Astrocyte (in vitro differentiated cells and primary cell): ENCODE results near the gene LRRK2.

Experiments used
- CTCF ChIP-seq: IDR thresholded peaks from 2 replicates; pipeline ENCODE4 v1.5.1; 2011; ENCODE audit warnings: low read depth, mild to moderate bottlenecking, inconsistent platforms, low read length, moderate library complexity; ENCODE audit not compliant: insufficient read depth
- EZH2 ChIP-seq: IDR thresholded peaks from 2 replicates; pipeline ENCODE4 v1.6.1; 2012; ENCODE audit warnings: mild to moderate bottlenecking, low read length, inconsistent platforms; ENCODE audit not compliant: insufficient read depth

- TF ChIP-seq CTCF (no peak), EZH2 (no peak)
Observed at GRCh38 chr12:40399656-40400055, 174.9 kb downstream of the LRRK2 start.
